Skeletal muscle cell (primary cell): ENCODE data around the gene RRAGA.
"Not testable (repeated sequence)": the region's sequence is repeated elsewhere in the genome, so short reads cannot be mapped to it uniquely, and the experiment has no call there.

Source experiments
- DNase-seq: peaks from one replicate; pipeline ENCODE4 v3.0.0-alpha.2; 2010; ENCODE audit warnings: low read depth
- H3K4me3 ChIP-seq: 2 replicates; pipeline ENCODE4 v1.5.1; 2011; ENCODE audit warnings: low read depth, mild to moderate bottlenecking, control low read depth, low read length, moderate library complexity

The RRAGA gene, protein sequence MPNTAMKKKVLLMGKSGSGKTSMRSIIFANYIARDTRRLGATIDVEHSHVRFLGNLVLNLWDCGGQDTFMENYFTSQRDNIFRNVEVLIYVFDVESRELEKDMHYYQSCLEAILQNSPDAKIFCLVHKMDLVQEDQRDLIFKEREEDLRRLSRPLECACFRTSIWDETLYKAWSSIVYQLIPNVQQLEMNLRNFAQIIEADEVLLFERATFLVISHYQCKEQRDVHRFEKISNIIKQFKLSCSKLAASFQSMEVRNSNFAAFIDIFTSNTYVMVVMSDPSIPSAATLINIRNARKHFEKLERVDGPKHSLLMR

DNA sequence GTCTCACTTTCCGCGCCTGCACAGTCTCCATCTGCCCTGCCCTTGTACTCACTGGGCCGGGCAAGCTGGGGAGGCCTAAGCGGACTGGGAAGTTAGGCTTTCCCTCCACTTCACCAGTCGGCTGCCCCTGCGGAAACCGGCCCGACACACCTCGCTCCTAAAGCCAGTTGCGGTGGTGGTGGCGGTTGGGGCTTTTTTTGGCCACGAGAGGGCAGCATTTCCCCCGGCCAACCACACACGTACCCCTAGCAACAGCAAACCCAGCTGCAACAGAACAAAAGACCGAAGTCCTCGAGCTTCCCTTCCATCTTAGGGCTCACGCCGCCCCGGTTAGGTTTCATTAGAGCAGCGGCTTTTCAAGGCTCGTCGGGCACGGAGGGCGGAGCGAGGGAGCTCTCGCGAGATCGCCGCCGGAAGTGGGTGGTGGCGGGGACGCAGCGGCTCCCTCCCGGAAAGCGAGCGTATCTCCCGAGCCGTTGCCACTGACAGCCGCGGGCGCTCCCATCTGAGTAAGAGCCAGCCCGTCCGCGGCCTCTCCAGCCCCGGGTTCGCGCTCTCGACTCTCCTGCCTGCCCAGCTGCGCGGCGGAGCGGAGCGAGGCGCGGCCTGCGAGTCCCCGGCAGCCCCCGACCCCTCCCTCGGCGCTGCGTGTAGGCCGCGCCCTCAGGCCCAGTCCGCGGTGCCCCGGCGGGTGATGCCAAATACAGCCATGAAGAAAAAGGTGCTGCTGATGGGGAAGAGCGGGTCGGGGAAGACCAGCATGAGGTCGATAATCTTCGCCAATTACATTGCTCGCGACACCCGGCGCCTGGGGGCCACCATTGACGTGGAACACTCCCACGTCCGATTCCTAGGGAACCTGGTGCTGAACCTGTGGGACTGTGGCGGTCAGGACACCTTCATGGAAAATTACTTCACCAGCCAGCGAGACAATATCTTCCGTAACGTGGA, at the start of gene RRAGA:
Gene RRAGA, plus strand, starts transcription at position 462 of the 951 bp plus-strand sequence. Its CDS starts 233 bp downstream, at position 695.
- H3K4me3 ChIP-seq, result peak within 1 kb of the TSS; percentile 85
- peak; percentile 87 for DNase-seq

DNA sequence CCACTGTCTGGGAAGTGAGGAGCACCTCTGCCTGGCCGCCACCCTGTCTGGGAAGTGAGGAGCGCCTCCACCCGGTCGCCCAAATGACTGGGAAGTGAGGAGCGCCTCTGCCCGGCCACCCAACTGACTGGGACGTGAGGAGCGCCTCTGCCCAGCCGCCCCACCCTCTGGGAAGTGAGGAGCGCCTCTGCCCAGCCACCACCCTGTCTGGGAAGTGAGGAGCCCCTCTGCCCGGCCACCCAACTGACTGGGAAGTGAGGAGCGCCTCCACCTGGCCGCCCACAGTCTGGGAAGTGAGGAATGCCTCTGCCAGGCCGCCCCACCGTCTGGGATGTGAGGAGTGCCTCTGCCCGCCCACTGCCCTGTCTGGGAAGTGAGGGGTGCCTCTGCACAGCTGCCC, 49.1 kb upstream of the RRAGA start:
- DNase-seq, result no peak
- no peak overlapping the region for H3K4me3 ChIP-seq

DNA sequence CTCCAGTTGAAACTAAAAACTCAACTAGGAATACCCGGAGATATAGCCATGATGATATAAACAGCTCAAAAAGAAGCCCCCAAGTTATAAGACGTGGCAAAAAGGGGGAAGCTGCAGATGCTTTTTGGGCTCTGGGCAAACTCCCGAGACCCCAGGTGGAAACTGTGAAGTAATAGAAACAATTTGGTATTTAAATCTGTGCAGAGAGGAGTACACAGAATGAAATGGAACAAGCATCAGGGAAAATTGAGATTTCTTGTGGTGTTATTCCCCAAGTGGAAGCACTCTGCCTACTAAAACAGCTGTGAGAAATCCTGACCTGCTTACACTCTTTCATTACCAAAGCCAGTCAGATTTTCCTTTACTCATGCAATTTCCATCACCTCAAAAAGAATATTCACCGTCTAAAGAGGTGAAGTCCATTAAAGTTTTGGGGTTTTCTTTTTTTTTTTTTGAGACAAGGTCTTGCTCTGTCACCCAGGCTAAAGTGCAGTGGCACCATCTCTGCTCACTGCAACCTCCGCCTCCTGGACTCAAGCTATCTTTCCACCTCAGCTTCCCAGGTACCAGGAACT, 39.7 kb upstream of the RRAGA start:
- no peak for DNase-seq
- no peak overlapping the region for H3K4me3 ChIP-seq

DNA sequence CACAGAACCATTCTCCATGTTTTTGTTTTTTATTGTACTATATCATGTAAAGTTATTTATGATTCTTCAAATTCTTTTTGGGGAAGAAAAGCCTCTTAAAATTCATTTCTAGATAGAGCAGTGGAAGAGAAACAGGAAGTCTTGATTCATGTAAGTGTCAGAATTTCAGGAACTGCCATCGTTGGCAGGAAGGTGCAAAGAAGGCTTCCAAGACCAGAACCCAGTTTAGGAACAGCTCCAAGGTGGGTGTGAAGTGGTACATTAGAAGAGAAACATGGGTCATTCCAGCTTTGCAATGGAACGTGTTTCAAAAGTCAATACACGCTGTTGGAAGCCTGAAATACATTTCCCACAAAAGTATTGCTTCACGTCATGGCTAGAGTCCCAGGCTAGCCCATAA, 31.0 kb upstream of the RRAGA start:
- no peak overlapping the region for H3K4me3 ChIP-seq
- DNase-seq, result no peak

DNA sequence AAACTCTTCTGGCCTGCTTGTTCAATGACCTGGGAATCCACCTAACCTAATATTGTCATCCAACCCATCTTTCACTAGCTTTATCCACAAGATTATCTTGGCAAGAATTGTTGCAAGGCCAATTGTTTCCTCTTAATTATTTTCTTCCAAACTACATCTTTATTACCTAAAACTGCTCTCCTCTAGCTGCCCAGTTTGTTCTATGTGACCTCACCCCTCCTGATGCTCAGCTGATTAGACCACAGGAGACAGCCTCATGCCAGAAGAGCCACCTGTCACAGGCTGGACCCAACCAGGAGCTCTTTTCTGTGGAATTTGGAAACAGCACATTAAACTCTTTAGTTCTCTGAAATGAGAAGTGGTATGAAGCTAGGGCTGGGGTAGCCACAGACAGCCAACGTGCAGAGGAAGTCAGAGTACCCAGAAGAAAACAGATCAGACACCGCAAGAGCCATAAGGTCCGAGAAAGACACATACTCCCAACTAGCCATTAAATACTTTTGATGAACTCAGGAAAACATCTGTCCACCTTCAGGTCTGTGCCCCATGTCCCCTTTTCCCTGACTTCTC, 28.3 kb upstream of the RRAGA start:
- no peak for DNase-seq
- H3K4me3 ChIP-seq, result no peak overlapping the region

DNA sequence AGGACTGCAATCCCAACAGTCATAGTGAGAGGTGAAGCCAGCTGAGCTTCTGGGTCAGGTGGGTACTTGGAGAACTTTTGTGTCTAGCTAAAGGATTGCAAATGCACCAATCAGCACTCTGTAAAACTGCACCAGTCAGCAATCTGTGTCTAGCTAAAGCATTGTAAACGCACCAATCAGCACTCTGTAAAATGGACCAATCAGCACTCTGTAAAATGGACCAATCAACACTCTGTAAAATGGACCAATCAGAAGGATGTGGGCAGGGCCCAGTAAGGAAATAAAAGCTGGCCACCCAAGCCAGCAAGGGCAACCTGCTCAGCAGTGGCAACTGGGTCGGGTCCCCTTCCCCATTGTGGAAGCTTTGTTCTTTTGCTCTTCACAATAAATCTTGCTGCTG, 27.6 kb upstream of the RRAGA start:
- not testable (repeated sequence) for DNase-seq, H3K4me3 ChIP-seq

DNA sequence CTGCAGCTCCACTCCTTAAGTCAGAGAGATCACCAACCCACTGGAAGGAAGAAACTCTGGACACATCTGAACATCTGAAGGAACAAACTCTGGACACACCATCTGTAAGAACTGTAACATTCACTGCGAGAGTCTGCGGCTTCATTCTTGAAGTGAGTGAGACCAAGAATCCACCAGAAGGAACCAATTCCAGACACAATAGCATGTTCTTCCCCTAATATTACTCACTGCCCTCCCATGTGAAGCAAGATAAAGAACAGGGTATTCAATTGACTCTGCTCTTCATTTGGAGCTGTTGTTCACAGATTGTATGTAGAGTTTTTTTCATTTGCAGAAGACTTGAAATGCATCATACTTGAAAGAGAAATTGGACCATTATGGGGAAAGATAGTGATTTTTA, 27.0 kb upstream of the RRAGA start:
- no peak overlapping the region for H3K4me3 ChIP-seq
- no peak for DNase-seq

DNA sequence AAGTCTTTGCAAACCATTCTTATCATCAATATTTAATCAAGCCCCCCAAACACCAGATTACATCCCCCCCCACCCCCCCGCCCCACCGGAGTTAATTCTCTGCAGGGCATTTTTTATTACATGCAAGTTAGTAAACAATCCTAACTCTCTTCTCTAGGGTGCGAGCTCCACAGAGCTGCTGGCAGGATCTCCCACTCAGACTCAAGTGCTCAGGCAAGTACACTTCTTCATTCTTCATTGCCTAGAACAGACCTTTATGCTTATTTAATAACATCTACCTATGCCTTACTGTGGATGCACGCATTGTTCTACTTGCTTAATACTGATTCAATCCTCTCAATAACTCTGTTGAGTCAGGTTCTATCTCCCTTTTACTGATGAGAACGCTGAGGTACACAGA, 26.1 kb upstream of the RRAGA start:
- no peak for DNase-seq
- no peak overlapping the region for H3K4me3 ChIP-seq

DNA sequence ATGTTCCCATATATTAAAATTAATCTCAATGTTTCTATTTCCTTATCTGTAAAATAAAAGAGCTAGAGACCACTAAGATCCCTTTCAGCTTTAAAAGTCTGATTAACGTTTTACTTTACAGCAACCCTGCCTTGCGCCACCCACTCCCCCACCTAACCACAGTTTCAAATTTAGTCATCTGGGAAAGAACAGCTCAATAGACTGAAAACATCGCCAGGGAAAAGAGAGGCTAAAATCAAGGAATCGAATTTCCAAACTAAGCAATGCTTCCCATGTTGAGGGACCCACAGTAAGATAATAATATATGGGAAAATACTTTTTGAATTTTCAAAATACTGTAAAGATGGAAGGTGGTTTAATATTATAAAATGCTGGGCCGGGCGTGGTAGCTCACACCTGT, 22.9 kb upstream of the RRAGA start:
- no peak overlapping the region for H3K4me3 ChIP-seq
- no peak for DNase-seq

DNA sequence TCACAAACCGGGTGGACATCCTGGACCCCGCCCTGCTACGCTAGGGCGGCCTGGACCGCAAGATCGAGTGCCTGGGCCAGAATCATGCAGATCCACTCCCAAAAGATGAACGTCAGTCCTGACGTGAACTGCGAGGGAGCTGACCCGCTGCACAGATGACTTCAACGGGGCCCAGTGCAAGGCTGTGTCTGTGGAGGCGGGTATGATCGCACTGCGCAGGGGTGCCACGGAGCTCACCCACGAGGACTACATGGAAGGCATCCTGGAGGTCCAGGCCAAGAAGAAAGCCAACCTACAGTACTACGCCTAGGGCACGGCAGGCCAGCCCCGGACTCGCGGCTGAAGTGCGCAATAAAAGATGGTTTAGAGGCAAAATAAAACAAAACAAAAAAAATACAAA, 21.4 kb upstream of the RRAGA start:
- DNase-seq, result no peak
- no peak overlapping the region for H3K4me3 ChIP-seq

DNA sequence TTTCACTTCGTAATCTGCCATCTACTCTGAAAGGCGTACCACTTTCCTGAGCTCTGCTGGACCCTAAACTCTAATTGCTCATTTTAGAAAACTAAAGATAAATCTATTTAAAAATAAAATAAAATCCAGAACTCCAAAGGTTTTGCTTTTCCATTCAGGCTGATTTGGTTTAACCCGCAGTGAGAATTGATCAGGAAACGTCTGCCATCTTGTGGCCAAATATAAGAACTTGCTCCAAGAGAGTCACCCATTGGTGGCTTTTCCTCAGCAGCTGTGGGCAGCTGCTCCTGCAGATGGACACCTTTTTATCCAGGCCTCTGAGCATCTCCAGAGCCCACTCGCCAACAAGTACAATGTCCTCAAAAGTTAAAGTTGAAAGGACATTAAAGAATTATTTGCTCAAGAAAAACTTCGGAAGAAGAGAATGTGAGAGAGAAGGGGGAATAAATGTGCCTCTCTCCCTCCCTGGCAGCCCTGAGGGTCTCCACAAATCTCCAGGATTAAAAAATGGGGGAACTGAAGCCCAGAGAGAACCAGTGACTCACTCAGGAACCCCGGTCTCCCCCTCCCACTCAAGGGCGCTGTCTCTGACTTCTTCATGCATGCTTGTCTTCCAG, 20.3 kb upstream of the RRAGA start:
- no peak for DNase-seq

DNA sequence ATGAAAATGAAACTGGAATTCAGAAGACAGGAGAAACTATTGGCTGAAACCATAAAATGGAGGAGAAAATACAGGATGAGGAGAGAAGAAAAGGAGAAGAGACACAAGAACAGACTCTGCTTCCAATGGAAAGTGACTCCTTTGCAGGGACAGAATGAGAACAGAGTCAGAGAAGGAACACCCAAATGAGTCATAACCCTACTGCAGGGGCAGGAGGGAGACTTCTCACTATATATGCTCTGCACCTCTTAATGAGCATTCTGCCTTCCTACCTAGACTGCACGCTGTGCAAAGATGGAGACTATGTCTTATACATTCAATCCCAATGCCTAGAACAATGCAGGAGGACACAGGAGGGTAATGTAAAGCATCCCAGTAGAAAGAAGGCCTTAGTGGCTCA, 18.3 kb upstream of the RRAGA start:
- no peak for DNase-seq

More for the DNA sequence above, 20.3 kb upstream of the RRAGA start:
- H3K4me3 ChIP-seq, result no peak overlapping the region

DNA sequence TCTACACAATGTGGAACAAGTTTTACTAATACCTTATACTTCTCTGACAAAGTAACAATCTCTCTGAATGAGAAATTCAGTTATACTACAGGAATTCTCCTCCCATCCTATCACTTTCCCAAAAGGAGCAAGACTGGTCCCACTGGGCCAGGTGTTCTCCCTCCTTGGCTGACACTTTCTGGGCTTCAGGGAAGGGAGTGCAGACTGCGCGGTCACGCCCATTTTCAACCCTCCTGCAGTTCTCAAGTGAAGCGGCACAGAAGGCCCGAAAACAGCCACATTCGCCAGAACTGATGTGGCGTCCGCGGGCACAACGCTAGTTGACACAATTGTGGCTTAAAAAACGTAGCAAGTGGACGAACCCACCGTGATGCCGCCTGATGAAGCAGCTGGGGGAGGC, 16.8 kb upstream of the RRAGA start:
- DNase-seq, result no peak
- no peak overlapping the region for H3K4me3 ChIP-seq

More for the DNA sequence above, 18.3 kb upstream of the RRAGA start:
- no peak overlapping the region for H3K4me3 ChIP-seq

DNA sequence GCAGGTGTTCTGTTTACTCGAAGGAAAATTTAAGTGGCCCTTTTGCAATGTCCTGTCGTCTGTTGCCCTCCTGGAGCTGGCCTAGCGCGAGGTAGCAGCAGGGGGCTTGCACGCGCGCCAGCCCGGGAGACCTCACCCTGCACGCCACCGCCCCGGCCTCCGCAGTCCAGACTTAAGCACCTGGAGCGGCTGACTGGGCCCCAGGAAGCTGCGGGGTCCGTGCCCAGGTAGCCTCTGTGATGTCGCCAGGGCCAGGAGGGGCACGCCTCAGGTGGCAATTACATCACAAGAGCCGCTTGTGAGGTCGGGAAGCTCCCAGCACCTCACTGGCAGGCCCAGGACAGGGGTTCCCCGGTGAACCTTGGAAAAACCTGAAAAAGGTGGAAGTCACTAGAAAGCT, 16.2 kb upstream of the RRAGA start, which contains the start of gene SAXO1:
Gene SAXO1, minus strand, starts transcription at position 195 of the 400 bp plus-strand sequence. CDS start 301 bp downstream, outside the sequence.
- no peak for DNase-seq
- H3K4me3 ChIP-seq, result no peak within 1 kb of the TSS

DNA sequence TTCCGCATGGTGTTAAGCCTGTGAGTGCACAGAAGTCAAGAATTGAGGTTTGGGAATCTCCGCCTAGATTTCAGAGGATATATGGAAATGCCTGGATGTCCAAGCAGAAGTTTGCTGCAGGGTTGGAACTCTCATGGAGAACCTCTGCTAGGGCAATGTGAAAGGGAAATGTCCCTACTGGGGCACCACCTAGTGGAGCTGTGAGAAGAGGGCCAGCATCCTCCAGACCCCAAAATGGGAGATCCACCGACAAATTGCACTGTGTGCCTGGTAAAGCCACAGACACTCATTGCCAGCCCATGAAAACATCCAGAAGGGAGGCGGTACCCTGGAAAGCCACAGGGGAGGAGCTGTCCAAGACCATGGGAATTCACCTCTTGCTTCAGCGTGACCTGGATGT, 12.6 kb upstream of the RRAGA start:
- no peak overlapping the region for H3K4me3 ChIP-seq
- DNase-seq, result no peak

DNA sequence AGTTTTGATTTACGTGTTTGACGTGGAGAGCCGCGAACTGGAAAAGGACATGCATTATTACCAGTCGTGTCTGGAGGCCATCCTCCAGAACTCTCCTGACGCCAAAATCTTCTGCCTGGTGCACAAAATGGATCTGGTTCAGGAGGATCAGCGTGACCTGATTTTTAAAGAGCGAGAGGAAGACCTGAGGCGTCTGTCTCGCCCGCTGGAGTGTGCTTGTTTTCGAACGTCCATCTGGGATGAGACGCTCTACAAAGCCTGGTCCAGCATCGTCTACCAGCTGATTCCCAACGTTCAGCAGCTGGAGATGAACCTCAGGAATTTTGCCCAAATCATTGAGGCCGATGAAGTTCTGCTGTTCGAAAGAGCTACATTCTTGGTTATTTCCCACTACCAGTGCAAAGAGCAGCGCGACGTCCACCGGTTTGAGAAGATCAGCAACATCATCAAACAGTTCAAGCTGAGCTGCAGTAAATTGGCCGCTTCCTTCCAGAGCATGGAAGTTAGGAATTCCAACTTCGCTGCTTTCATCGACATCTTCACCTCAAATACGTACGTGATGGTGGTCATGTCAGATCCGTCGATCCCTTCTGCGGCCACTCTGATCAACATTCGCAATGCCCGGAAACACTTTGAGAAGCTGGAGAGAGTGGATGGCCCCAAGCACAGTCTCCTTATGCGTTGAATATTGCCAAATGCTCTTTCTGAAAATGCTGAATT, 850 bp downstream of the RRAGA start:
- DNase-seq, result no peak
- H3K4me3 ChIP-seq, result peak overlapping the region; percentile 85

DNA sequence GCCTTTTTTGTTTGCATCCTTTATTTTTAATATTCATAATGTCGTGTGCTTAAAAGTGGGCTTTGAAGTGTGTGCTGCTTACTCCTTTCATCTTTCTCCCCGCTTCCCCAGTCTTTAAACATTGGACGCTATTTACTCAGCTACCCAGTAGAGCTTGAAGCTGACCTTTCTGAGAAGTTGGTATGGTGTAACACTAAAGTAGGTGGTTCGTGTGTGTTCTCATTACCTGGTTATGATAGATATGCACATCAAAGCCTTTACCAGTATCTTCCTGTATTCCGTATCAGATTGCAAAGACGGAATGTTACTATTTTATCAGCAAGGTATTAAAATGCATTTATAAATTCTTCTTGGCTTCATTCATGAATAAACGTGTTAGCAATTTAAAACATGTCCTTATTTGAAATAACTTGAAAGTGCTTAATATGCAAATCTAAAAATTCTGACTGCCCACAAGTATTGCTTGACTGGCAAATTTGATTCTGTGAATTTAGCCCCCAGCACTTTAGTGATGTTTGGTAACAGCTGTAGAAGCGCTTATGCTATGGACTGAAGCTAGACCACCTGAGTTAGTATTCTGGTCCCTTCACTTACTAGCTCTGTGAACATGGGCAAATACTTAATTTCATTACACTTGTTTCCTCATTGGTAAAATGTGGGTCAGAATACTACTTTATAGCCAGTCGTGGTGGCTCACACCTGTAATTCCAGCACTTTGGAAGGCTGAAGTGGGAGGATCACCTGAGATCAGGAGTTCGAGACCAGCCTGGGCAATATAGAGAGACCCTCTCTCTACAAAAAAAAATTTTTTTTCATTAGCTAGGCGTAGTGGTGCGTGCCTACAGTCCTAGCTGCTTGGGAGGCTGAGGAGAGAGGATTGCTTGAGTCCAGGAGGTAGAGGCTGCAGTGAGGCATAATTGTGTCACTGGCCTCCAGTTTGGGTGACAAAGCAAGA, 1.7 kb downstream of the RRAGA start:
- DNase-seq, result no peak
- H3K4me3 ChIP-seq, result peak overlapping the region; percentile 85

DNA sequence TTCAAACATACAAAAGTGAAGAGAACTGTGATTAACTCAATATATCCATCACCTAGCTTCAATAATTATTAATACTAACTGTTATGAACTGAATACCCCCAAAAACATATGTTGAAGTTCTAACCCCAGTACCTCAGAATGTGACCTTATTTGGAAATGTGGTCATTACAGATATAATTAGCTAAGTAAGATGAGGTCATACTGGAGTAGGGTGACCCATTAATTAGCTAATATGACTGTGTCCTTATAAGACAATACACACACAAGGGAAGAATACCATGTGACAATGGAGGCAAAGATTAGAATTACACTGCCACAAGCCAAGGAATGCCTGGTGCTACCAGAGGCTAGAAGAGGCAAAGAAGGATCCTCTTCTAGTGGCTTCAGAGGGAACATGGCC, 7.8 kb downstream of the RRAGA start:
- H3K4me3 ChIP-seq, result no peak overlapping the region
- DNase-seq, result no peak
